GM18951 (cell line): ENCODE measurements around the gene TRPV4.

Experiments used
- POLR2A ChIP-seq: IDR thresholded peaks from 4 replicates; pipeline ENCODE4 v1.6.1; 2011; ENCODE audit warnings: mild to moderate bottlenecking; ENCODE audit not compliant: insufficient read length, insufficient read depth; ENCODE audit errors: extremely low read depth
- in situ Hi-C: fragments of 300-500 bp; cut with MboI; formaldehyde crosslinking; loops from one replicate; pipeline ENCODE4 v1.12.0; 2022; ENCODE audit warnings: low sequenced_read_pairs, mixed read lengths, inconsistent platforms; ENCODE audit not compliant: unreplicated experiment

Gene TRPV4

DNA sequence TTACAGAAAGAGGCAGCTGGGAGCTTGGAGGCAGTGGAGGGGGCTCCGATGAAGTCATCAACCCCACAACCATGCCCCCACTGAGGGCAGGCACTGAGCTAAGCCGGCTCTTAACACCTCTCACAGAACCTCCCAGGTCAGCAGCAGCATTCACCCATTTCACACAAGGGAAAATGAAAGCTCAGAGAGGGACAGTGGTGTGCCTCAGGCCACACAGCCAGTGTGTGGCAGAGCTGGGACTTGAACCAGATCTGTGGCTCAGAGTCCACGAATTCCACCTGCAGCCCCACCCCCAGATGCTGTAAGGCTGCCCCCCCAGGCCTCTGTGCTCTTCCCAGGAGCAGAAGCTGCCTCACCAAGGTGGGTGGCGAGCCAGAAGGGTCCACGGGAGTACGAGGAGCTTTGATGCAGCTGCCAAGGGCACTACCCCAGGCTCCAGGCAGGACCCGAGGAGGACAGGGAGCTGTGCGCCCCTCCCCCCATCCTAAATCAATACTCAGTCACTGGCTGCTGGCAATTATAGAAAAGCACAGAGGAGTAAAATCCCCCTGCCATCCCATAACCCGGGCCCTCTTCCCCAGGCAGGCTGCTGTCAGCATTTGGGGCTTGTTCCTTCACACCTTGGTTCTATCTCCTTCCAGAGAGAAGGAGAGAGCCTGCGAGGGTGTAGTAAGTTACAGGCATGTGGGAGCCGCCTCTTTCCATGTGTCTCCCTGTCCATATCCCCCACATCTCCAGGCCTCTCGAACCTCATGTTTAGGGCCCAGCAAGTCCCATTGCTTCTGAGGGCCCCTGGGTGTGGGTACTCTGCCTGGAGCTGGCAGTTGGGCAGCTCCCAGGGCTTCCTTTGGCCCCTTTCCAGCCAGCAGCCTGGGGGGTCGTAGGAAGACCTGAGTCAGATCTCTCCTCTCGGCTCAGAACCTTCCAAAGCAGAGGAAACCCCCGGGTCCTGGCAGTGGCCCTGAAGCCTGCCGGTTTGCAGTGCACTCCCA lies 72.0 kb downstream of the TRPV4 start:
- in situ Hi-C loops = no loop called here
- no peak for TF ChIP-seq POLR2A

DNA sequence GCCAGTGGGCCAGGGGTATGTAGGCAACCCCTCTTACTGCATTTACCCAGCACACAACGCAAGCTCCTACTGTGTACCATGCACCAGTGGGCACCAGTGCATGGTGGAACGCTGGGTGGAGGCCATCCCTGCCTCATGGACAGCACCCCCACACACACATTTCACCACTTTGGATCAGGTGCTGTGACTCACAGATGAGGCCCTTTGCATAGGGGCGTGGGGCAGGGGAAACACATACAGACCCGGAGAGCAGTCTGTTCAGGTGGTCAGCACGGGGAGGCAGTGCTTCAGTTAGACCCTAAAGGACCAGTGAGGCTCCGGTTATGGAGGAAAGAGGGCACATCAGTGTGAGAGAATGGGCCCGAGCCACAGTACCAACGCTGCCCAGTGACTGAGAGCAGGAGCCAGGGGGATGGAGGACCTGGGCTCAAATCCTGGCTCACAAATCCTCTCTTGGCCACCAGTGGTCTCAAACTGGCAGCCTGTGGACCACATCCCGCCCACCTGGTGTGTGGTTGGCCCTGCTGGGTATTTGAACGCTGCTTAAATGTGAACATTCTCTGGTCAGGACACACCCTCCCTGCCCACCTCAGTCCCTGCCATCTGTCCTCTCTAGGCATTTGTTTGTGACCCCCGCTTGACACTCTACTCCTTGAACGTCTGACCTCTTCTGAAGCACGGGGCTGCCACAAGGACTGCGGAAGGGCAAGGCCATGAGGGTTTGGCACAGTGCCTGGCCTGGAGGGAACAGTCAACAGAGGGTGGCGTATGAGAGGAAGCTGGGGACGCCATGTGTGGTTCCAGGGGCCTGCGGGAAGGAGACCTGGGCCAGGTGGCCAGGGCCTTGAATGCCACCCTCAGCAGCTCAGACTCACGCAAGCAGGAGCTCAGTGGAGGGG lies 72.9 kb downstream of the TRPV4 start:
- in situ Hi-C loops = no loop called here
- TF ChIP-seq POLR2A = no peak

DNA sequence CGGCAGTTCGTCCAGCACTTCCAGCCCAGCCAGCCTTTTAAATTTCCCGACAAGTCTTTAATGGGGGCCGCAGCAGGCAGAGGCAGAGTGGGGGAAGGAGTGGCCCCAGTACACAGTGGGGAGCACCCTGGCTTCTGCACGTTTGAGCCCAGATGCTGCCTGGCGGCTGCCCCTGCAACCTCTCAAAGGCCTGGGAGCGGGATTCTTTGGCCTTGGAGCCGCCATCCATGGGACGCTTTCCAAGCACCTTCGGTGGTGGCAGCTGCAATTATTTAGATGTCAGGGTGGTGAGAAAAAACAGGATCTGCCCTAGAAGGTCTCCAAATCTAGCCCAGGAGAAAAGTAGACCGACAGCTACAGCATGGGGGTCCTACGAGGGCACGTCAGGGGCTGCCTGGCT lies 73.6 kb downstream of the TRPV4 start:
- no peak for TF ChIP-seq POLR2A
- in situ Hi-C loops = no loop called here

DNA sequence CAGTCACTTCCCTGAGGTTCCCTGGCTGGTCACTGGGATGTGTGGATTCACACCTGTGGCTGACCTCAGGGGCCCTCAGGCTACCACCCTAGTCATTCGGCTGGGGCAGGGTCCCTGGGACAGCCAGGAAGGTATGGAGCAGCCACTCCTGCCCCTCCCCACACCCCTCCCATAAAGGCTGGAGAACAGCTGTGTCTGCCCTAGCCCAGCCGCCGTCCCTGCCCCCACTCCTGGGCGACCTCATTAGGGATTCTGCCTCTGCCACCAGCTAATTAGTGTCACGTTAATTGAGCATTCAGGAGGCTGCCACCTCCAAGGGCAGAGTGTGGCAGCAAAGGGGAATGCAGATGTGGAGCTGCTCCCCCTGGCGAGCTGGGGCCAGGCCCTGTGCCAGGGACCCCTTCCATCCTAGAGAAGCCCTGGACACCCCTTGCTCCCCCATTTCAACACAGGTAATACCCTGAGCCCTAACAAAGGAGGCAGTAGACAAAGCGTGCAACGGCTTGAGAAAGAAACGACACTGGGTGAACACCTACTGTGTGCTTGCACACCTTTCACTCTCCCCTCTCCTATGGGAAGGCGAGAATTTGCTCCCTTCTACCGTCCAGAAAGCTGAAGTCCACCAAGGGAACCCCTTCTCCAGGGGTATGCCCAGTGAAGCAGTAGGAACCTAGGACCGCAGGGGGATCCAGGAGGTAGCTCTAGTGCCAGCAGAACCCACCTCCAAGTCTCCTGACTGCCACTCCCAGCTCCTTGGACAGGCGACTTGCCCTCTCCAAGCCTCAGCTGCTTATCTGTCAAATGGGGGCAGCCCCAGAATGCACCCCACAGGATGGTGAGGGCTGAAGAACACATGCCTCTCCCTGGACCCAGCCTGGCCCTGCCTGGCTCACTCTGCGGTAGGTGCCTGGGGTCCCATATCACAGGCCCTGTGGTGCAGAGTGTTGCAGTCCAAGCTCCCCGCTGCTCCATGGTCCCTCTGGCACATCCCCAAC lies 74.5 kb downstream of the TRPV4 start:
- in situ Hi-C loops = no loop called here
- no peak for TF ChIP-seq POLR2A

DNA sequence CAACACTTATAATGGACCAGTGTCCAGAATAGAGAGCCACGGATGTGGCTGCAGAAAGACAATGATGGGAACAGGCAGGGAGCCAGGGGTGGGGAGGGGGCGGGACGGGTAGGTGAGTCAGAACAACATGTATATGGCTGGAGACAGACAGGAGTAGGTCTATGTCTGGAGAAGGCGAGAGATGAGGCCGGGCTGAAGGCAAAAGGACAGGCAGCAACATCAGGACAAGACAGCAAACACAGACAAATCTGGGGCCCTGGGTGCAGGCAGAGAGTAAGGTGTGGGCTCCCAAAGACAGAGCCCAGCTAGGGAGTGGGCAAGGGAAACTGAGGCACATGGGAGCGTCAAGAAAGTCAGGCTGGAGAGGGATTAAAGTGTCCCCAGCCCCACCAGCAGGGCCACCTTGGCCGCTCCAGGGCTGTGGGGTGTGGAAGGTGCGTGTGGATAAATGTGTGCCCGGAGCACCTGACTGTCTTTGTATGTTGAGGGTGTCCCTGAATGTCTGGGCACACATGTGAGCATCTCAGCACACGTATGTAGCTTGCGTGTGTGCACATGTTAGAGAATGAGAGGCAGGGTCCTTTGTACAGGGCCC lies 75.4 kb downstream of the TRPV4 start:
- TF ChIP-seq POLR2A = no peak
- in situ Hi-C loops = no loop called here

DNA sequence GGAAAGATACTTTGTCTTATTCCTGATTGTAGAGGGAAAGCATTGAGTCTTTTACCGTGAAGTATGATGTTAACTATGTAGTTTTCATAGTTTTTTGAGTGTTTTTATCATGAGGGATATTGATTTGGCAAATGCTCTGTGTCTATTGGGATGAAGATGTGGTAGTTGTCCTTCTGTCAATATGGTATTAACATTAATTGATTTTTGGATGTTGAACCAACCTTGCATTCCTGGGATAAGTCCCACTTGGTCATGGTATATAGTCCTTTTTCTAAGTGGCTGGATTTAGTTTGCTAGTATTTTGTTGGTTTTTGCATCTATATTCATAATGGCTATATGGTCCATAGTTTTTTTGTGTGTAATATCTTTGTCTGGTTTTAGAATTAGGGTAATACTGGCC lies 76.7 kb downstream of the TRPV4 start:
- no peak for TF ChIP-seq POLR2A
- in situ Hi-C loops = no loop called here

DNA sequence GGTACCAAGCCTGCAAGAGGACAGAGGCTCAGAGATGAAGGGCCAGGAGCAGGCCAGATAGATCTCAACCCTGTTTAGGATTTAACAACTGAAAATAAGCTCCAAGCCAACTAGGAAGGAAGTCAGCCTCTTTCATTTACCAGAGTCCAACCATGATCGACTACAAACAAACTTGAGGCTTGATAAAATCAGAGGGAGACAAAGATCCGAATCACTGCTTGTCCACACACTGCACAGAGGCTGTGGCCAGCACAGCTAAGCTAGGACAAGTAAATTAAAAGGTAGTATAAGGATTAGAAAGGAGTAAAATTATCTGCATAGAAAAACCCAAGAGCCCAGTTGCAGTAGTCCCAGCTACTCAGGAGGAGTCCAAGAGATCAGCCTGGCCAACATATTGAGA lies 79.2 kb downstream of the TRPV4 start:
- no peak for TF ChIP-seq POLR2A
- in situ Hi-C loops = no loop called here

DNA sequence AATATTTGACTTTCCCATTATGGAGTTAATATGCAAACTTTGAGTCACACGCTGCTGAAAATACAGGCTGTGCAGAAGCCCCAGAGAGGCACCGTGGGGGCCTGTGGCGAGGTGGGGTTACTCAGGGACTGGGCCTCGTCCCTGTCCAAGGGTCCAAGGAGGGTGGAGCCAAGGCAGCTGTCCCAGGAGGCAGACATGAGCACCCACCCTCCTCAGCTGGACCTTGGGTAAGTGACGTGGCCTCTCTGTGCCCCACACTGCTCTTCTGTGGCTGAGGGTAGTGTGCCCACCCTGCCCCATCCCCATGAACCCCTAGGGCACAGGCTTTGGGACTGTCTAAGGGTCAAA lies 80.2 kb downstream of the TRPV4 start:
- in situ Hi-C loops = no loop called here
- no peak for TF ChIP-seq POLR2A

DNA sequence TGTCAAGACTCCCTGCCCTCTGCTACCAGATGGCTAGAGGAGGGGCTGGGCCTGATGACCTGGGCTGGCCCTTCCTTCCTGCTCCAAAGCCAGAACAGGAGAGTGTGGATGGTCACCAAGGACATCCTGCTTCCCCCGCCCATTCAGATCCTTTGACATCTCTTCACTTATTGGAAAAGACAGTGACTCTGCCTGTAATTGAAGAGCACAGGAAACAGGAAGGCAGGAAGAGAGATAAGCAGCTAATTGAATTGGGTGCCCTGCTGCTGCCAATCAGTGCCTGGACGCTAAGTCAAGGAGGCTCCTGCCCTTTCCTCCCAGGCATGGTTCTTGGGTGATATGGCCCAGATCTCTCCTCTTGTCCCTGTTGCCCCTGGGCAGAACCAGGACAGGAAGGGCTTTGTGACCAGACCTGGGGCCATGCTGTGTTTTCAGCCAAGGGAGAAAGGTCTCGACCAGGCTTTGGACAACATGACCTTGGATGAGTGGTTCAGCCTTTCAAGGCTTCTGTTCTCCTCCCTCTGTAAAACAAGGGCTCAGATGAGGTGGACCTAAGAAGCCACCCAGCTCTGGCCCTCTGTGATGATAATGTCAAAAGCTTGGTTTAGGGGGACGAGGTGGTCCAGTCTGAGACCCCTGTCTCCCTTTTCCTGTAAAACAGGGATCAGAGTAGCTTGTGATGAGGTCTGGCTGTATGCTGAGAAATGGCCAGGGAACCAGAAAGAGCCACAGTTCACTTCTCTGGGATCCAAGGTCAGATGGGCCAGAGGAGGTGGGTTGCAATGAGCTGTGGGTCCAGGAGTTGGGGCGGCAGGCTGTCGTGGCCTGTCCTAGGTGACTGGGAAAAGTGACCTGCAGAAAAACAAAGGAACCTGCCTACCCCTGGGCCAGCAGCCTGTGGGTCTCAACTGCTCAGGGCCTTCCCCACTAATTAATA lies 80.8 kb downstream of the TRPV4 start:
- in situ Hi-C loops = no loop called here
- no peak for TF ChIP-seq POLR2A

DNA sequence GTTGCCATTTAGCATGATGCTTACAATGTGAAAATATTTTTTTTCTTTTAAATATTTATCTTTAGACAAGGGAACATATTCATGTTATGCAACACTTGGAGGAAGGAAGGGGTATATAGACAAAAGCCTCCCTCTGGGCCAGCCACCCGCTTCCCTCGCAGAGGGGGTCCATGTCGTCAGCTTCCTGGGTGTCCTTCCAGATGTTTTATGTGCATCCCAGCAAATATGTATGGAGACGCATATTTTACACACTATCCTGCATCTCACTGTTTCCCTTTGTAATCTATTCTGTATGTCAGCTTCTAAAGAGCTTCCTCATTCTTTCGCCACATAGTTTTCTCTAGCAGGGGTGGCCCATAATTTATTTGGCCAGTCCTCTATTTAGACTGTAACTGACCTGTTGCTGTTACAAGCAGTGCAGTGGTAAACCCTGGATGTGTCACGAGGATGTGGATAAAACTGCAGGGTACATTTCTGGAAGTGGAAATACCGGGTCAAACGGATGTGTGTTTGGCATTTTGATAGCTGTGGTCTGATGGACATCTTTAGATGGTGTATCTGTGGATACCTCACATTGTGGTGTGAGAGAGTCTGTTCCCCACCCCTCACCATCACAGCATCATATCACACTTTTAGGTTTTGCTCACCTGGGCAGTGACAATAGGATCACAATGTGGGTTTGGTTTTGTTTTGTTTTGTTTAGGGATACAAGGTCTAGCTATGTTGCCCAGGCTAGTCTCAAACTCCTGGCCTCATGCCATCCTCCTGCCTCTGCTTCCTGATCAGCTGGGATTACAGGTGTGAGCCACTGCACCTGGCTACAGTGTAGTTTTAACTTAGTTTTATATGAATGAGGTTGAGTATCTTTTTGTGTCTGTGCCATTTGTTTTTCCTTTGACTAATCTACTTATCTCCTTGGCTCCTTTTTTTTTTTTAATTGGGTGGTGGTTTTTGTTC lies 87.9 kb downstream of the TRPV4 start:
- TF ChIP-seq POLR2A = no peak
- in situ Hi-C loops = no loop called here
